Measurements from ENCODE around the gene ARHGAP29.

Gene ARHGAP29

GRCh38 chr1:94132111-94132510 lies 105.3 kb downstream of the ARHGAP29 start:
- Histone ChIP-seq H3K36me3 (ENCODE audit: insufficient read depth, low read length) (no peaks in the 10 kb centered on the region), H3K9ac (ENCODE audit: low read depth, low read length) (no peak overlapping the region), H3K4me2 (ENCODE audit: low read length) (no peak overlapping the region), H3K27me3 (ENCODE audit: control insufficient read depth, insufficient read depth, low read length) (no peaks in the 10 kb centered on the region), H3K4me3 (ENCODE audit: low read length) (no peak overlapping the region), H3K9me3 (replicated peaks; ENCODE audit: low read length) (no peaks in the 10 kb centered on the region), H3K4me1 (ENCODE audit: control insufficient read depth, insufficient read depth, low read length) (no peaks in the 10 kb centered on the region)

- Histone ChIP-seq H3K36me3 (ENCODE audit: insufficient read depth, low read length) (no peaks in the 10 kb centered on the region), H3K27me3 (ENCODE audit: control insufficient read depth, insufficient read depth, low read length) (no peaks in the 10 kb centered on the region), H3K4me1 (ENCODE audit: control insufficient read depth, insufficient read depth, low read length) (peaks cover 11% of the 10 kb centered on the region), H3K9me3 (replicated peaks; ENCODE audit: low read length) (no peaks in the 10 kb centered on the region), H3K4me2 (ENCODE audit: low read length) (no peak overlapping the region), H3K9ac (ENCODE audit: low read depth, low read length) (no peak overlapping the region), H3K4me3 (ENCODE audit: low read length) (no peak overlapping the region)
Observed at GRCh38 chr1:94130851-94131595, 106.4 kb downstream of the ARHGAP29 start.

- Histone ChIP-seq H3K4me3 (ENCODE audit: low read length) (no peak overlapping the region), H3K27me3 (ENCODE audit: control insufficient read depth, insufficient read depth, low read length) (no peaks in the 10 kb centered on the region), H3K36me3 (ENCODE audit: insufficient read depth, low read length) (no peaks in the 10 kb centered on the region), H3K4me2 (ENCODE audit: low read length) (no peak overlapping the region), H3K9me3 (replicated peaks; ENCODE audit: low read length) (no peaks in the 10 kb centered on the region), H3K9ac (ENCODE audit: low read depth, low read length) (no peak overlapping the region), H3K4me1 (ENCODE audit: control insufficient read depth, insufficient read depth, low read length) (peaks cover 12% of the 10 kb centered on the region)
Observed at GRCh38 chr1:94126651-94127050, 110.7 kb downstream of the ARHGAP29 start.

DNA sequence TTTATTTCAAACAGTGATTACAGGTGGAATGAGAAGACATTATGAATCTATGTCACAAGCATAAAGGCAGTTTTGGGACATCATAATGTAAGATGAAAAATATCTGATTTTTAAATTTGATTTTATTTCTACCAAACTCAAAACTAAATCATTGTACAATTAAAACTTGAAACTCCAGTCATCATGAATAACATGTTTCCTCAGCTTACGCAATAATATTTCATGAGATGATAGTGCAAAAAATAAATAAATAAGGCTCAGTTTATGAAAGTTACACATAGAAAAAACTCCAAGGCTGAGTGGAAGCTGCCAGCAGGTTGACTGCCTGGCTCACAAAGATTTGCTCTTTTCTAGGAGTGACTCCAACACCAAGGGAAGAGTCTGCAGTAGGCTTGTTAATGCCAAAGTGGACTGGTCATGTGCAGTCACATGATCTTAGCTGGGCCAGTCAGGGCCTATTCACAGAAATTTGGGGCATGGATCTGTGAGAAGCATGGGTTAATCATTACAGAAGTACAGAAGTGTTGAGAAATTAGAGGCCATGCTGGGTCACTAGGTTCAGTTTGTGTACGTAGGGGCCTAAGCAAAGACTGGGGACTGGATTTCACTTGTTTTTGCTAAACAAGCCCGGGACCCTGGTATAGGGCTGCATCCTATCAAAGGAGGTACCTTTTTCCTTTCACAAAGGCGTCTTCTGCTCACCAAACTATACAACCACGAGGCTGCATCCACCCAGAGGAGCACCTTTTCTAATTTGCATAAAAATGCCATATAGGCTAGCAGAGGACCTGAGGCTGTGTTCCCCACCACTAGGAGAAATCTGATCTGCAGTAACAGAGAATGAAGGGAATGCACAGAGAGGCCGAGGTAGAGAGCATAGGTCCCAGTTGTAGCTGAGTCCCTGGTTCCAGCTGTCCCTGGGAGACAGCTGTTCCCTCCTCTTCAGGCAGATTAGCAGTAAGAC lies 111.6 kb downstream of the ARHGAP29 start:
- Histone ChIP-seq H3K4me2 (ENCODE audit: low read length) (no peak overlapping the region), H3K27me3 (ENCODE audit: control insufficient read depth, insufficient read depth, low read length) (no peaks in the 10 kb centered on the region), H3K9me3 (replicated peaks; ENCODE audit: low read length) (no peaks in the 10 kb centered on the region), H3K4me3 (ENCODE audit: low read length) (no peak overlapping the region), H3K4me1 (ENCODE audit: control insufficient read depth, insufficient read depth, low read length) (peaks cover 12% of the 10 kb centered on the region), H3K9ac (ENCODE audit: low read depth, low read length) (no peak overlapping the region), H3K36me3 (ENCODE audit: insufficient read depth, low read length) (no peaks in the 10 kb centered on the region)

DNA sequence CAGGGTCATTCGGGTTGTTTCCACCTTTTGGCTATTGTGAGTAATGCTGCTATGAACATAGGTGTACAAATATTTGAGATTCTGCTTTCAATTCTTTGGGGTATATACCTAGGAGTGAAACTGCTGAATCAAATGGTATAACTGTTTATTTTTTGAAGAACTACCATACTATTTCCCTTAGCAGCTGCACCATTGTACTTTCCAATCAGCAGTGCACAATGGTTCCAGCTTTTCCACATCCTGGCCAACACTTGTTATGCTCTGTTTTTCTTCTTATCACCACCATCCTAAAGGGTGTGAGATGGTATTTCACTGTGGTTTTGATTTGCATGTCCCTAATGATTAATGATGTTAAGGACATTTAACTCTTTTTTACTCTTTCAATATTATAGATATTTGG lies 112.8 kb downstream of the ARHGAP29 start:
- Histone ChIP-seq H3K4me1 (ENCODE audit: control insufficient read depth, insufficient read depth, low read length) (peaks cover 12% of the 10 kb centered on the region), H3K27me3 (ENCODE audit: control insufficient read depth, insufficient read depth, low read length) (no peaks in the 10 kb centered on the region), H3K9ac (ENCODE audit: low read depth, low read length) (no peak overlapping the region), H3K4me2 (ENCODE audit: low read length) (no peak overlapping the region), H3K4me3 (ENCODE audit: low read length) (no peak overlapping the region), H3K36me3 (ENCODE audit: insufficient read depth, low read length) (no peaks in the 10 kb centered on the region), H3K9me3 (replicated peaks; ENCODE audit: low read length) (no peaks in the 10 kb centered on the region)

DNA sequence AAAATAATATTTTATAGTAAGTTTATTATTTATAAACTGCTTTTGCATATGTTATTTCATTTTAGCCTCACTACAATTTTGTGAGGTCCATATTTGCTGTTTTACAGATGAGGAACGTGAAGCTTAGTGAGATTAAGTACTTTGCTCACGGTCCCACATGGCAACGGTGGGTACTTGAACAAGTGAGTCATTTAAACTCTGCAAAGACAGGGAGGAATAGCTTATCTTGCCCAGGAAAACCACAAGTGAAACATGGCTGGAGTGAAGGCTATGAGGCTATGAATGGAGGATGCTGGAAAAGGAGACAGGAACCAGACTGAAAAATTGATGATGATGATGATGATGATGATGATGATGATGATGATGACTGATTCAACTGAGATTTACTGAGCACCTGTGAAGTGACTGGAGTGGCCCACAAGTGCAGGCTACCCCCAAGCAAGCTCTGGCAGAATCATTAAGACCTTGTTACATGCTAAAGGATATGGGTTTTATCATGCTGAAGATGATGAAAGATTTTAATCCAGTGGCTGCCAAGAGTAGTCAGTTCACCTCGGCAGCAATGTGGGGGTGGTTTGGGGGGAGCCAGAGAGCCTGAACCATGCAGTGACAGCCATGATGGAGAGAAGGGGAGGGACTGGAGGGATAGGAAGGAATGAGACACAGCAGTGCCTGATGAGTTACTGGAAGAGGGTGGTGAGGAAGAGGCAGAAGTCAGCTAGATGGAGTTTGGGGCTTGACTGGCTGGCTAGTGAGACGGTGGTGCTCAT lies 115.0 kb downstream of the ARHGAP29 start:
- Histone ChIP-seq H3K27me3 (ENCODE audit: control insufficient read depth, insufficient read depth, low read length) (peaks cover 13% of the 10 kb centered on the region), H3K4me1 (ENCODE audit: control insufficient read depth, insufficient read depth, low read length) (peaks cover 12% of the 10 kb centered on the region), H3K4me2 (ENCODE audit: low read length) (no peak overlapping the region), H3K9ac (ENCODE audit: low read depth, low read length) (no peak overlapping the region), H3K36me3 (ENCODE audit: insufficient read depth, low read length) (no peaks in the 10 kb centered on the region), H3K9me3 (replicated peaks; ENCODE audit: low read length) (no peaks in the 10 kb centered on the region), H3K4me3 (ENCODE audit: low read length) (no peak overlapping the region)

Measured in skeletal muscle satellite cell (primary cell).